ENCODE results near the gene DUSP16. TPM values are rescaled to one million over a fixed set of nuclear protein-coding genes. Genes with fewer than 3 reads are reported as not detected.

Gene DUSP16
- total RNA-seq = 100 to 1,000 TPM; 122 to 125 TPM
- polyA plus RNA-seq = 10 to 100 TPM; 16.8 to 22.8 TPM

- Histone ChIP-seq H3K36me3 (ENCODE audit: insufficient read depth, low read length) (no peaks in the 10 kb centered on the region), H3K27me3 (ENCODE audit: insufficient read depth, low read length) (no peaks in the 10 kb centered on the region), H3K4me1 (ENCODE audit: insufficient read depth, low read length) (peaks cover 43% of the 10 kb centered on the region), H3K27ac (ENCODE audit: low read depth, low read length) (peak within 1 kb of the TSS; percentile 99), H3K4me3 (ENCODE audit: low read length in 2 of 2) (peak within 1 kb of the TSS; percentile 73 to 80), H3K9me3 (ENCODE audit: control insufficient read depth in 1 of 2, low read length in 2 of 2) (no peaks in the 10 kb centered on the region)
- POLR2A ChIA-PET (ENCODE audit: partially characterized antibody) = interaction anchor here (0.6 to 2.9 kb wide), 44 partner anchors 8 to 561 kb away, joined by 3 to 50 read pairs (median 4); partner anchors contain the start of genes BORCS5, CDKN1B and CREBL2
- DNase-seq = peak; percentile 90 to 93 (median 91)
- intact Hi-C loops (cut with micrococcal nuclease) = loop anchor here (1.0 to 5.0 kb wide), 3 partner anchors 49 to 250 kb away; partner anchors contain the start of genes CREBL2 and DDX47
- CTCF ChIA-PET (ENCODE audit: partially characterized antibody) = interaction anchor here (0.7 to 4.2 kb wide), 22 partner anchors 9 to 205 kb away, joined by 3 to 88 read pairs (median 6); partner anchors contain the start of gene CREBL2
- Mint-ChIP-seq H3K36me3 (peaks cover 5 to 14% of the 10 kb centered on the region in 2 donors), H3K9me3 (peaks cover 0 to 4% (median 0%) of the 10 kb centered on the region in 8 donors), H3K4me1 (peaks cover 25 to 51% (median 37%) of the 10 kb centered on the region in 4 donors), H3K4me3 (peak within 1 kb of the TSS; percentile 92 to 95 (median 92)), H3K27me3 (no peaks in the 10 kb centered on the region), H3K27ac (peak within 1 kb of the TSS; percentile 95 to 99 (median 99))
Measured at GRCh38 chr12:12562585-12563261, at the start of gene DUSP16. Gene DUSP16, minus strand, starts transcription at chr12:12562863. Its CDS starts 41,765 bp downstream, at chr12:12521098.

- Mint-ChIP-seq H3K4me3 (peak overlapping the region; percentile 92 to 99 (median 95)), H3K9me3 (no peaks in the 10 kb centered on the region), H3K36me3 (peaks cover 13 to 28% of the 10 kb centered on the region in 2 donors), H3K27ac (peak overlapping the region; percentile 93 to 99 (median 99)), H3K27me3 (no peaks in the 10 kb centered on the region), H3K4me1 (peaks cover 34 to 73% (median 54%) of the 10 kb centered on the region in 4 donors)
- Histone ChIP-seq H3K27me3 (ENCODE audit: insufficient read depth, low read length) (no peaks in the 10 kb centered on the region), H3K9me3 (ENCODE audit: control insufficient read depth in 1 of 2, low read length in 2 of 2) (no peaks in the 10 kb centered on the region), H3K27ac (ENCODE audit: low read depth, low read length) (peak overlapping the region; percentile 77), H3K4me3 (ENCODE audit: low read length in 2 of 2) (peak overlapping the region; percentile 92 to 97), H3K4me1 (ENCODE audit: insufficient read depth, low read length) (peaks cover 66% of the 10 kb centered on the region), H3K36me3 (ENCODE audit: insufficient read depth, low read length) (no peaks in the 10 kb centered on the region)
- POLR2A ChIA-PET (ENCODE audit: partially characterized antibody) = interaction anchor here (0.6 to 7.0 kb wide), 22 partner anchors 10 to 255 kb away, joined by 3 to 63 read pairs (median 7); partner anchors contain the start of genes BORCS5, CDKN1B, DUSP16 and GPR19
- DNase-seq = peak in 4 of 5 donors; percentile 38 to 53 (median 44)
- CTCF ChIA-PET (ENCODE audit: partially characterized antibody) = interaction anchor here (0.6 to 2.0 kb wide), 11 partner anchors 9 to 201 kb away, joined by 3 to 8 read pairs (median 3); partner anchors contain the start of genes DDX47 and DUSP16
- intact Hi-C loops (cut with micrococcal nuclease) = loop anchor here (1.0 to 2.0 kb wide), 4 partner anchors 10 to 125 kb away; partner anchors contain the start of gene GPR19
Measured at GRCh38 chr12:12612358-12612757, 49.7 kb upstream of the DUSP16 start.

- Mint-ChIP-seq H3K4me3 (peak within 1 kb of the TSS; percentile 92 to 99 (median 95)), H3K4me1 (peaks cover 34 to 73% (median 54%) of the 10 kb centered on the region in 4 donors), H3K36me3 (peaks cover 11 to 26% of the 10 kb centered on the region in 2 donors), H3K27me3 (no peaks in the 10 kb centered on the region), H3K9me3 (no peaks in the 10 kb centered on the region), H3K27ac (peak within 1 kb of the TSS; percentile 93 to 99 (median 99))
- no peaks in the 10 kb centered on the region for H3K27me3 ChIP-seq (ENCODE audit: insufficient read depth, low read length)
- CTCF ChIA-PET (ENCODE audit: partially characterized antibody) = interaction anchor here (0.6 to 2.0 kb wide), 15 partner anchors 9 to 202 kb away, joined by 3 to 8 read pairs (median 3); partner anchors contain the start of genes DDX47 and DUSP16
- peak within 1 kb of the TSS; percentile 92 to 97 for H3K4me3 ChIP-seq (ENCODE audit: low read length in 2 of 2)
- H3K9me3 ChIP-seq (ENCODE audit: control insufficient read depth in 1 of 2, low read length in 2 of 2) = no peaks in the 10 kb centered on the region
- DNase-seq = peak; percentile 88 to 89 (median 88)
- H3K4me1 ChIP-seq (ENCODE audit: insufficient read depth, low read length) = peaks cover 66% of the 10 kb centered on the region
- POLR2A ChIA-PET (ENCODE audit: partially characterized antibody) = interaction anchor here (0.6 to 7.0 kb wide), 25 partner anchors 9 to 254 kb away, joined by 3 to 63 read pairs (median 6); partner anchors contain the start of genes BORCS5, CDKN1B, DUSP16 and GPR19
- intact Hi-C loops (cut with micrococcal nuclease) = loop anchor here (1.0 to 2.0 kb wide), 9 partner anchors 11 to 254 kb away; partner anchors contain the start of genes BORCS5, DUSP16 and GPR19
- H3K27ac ChIP-seq (ENCODE audit: low read depth, low read length) = peak within 1 kb of the TSS; percentile 77
- H3K36me3 ChIP-seq (ENCODE audit: insufficient read depth, low read length) = no peaks in the 10 kb centered on the region
Measured at GRCh38 chr12:12611512-12612306, 49.0 kb upstream of the DUSP16 start, which contains the start of gene CREBL2. Gene CREBL2, plus strand, starts transcription at chr12:12611876. Its CDS starts 297 bp downstream, at chr12:12612173.

GRCh38 chr12:12610711-12611110 is 48.0 kb upstream of the DUSP16 start:
- H3K27ac Mint-ChIP-seq = peak overlapping the region; percentile 93 to 99 (median 99)
- peaks cover 8 to 21% of the 10 kb centered on the region in 2 donors for H3K36me3 Mint-ChIP-seq
- Histone ChIP-seq H3K36me3 (ENCODE audit: insufficient read depth, low read length) (no peaks in the 10 kb centered on the region), H3K4me3 (ENCODE audit: low read length in 2 of 2) (no peak overlapping the region), H3K27ac (ENCODE audit: low read depth, low read length) (peak overlapping the region; percentile 77), H3K9me3 (ENCODE audit: control insufficient read depth in 1 of 2, low read length in 2 of 2) (no peaks in the 10 kb centered on the region), H3K27me3 (ENCODE audit: insufficient read depth, low read length) (no peaks in the 10 kb centered on the region), H3K4me1 (ENCODE audit: insufficient read depth, low read length) (peaks cover 58% of the 10 kb centered on the region)
- DNase-seq = no peak
- ChIA-PET POLR2A (ENCODE audit: partially characterized antibody) (interaction anchor here (0.9 to 7.0 kb wide), 11 partner anchors 12 to 253 kb away, joined by 3 to 63 read pairs (median 11); partner anchors contain the start of genes BORCS5, CDKN1B and DUSP16), CTCF (ENCODE audit: partially characterized antibody) (interaction anchor here (0.9 to 2.0 kb wide), 5 partner anchors 10 to 125 kb away, joined by 3 to 8 read pairs (median 4); partner anchors contain the start of gene DUSP16)
- no peaks in the 10 kb centered on the region for H3K9me3 Mint-ChIP-seq
- intact Hi-C loops (cut with micrococcal nuclease) = loop anchor here (1.0 to 2.0 kb wide), 5 partner anchors 46 to 253 kb away; partner anchors contain the start of genes BORCS5 and DUSP16
- H3K4me1 Mint-ChIP-seq = peaks cover 29 to 65% (median 47%) of the 10 kb centered on the region in 4 donors
- no peaks in the 10 kb centered on the region for H3K27me3 Mint-ChIP-seq
- peak overlapping the region; percentile 92 to 99 (median 95) for H3K4me3 Mint-ChIP-seq

- intact Hi-C loops (cut with micrococcal nuclease) = loop anchor here (2.0 kb wide), 2 partner anchors 127 to 233 kb away; no protein-coding TSS in a partner anchor
- Mint-ChIP-seq H3K4me1 (peaks cover 28 to 58% (median 44%) of the 10 kb centered on the region in 4 donors), H3K27me3 (no peaks in the 10 kb centered on the region), H3K36me3 (peaks cover 8 to 21% of the 10 kb centered on the region in 2 donors), H3K27ac (peak overlapping the region in 1 of 7 donors; percentile 54), H3K4me3 (peak overlapping the region in 2 of 8 donors; percentile 25 to 44), H3K9me3 (no peaks in the 10 kb centered on the region)
- H3K36me3 ChIP-seq (ENCODE audit: insufficient read depth, low read length) = no peaks in the 10 kb centered on the region
- H3K4me3 ChIP-seq (ENCODE audit: low read length in 2 of 2) = no peak overlapping the region
- no peaks in the 10 kb centered on the region for H3K9me3 ChIP-seq (ENCODE audit: control insufficient read depth in 1 of 2, low read length in 2 of 2)
- peaks cover 48% of the 10 kb centered on the region for H3K4me1 ChIP-seq (ENCODE audit: insufficient read depth, low read length)
- no peak overlapping the region for H3K27ac ChIP-seq (ENCODE audit: low read depth, low read length)
- POLR2A ChIA-PET (ENCODE audit: partially characterized antibody) = interaction anchor here (1.5 to 1.8 kb wide), 2 partner anchors 104 to 106 kb away, joined by 4 to 5 read pairs; no protein-coding TSS in a partner anchor
- no peaks in the 10 kb centered on the region for H3K27me3 ChIP-seq (ENCODE audit: insufficient read depth, low read length)
- DNase-seq = no peak
- CTCF ChIA-PET (ENCODE audit: partially characterized antibody) = interaction anchor here (0.7 to 2.4 kb wide), 5 partner anchors 22 to 1780 kb away, joined by 3 to 10 read pairs (median 4); no protein-coding TSS in a partner anchor
Measured at GRCh38 chr12:12609692-12610091, 47.0 kb upstream of the DUSP16 start.

- no peaks in the 10 kb centered on the region for H3K27me3 Mint-ChIP-seq
- CTCF ChIA-PET (ENCODE audit: partially characterized antibody) = interaction anchor here (1.1 to 2.6 kb wide), 3 partner anchors 47 to 231 kb away, joined by 4 to 10 read pairs (median 7); no protein-coding TSS in a partner anchor
- H3K9me3 Mint-ChIP-seq = no peaks in the 10 kb centered on the region
- no peak overlapping the region for H3K4me3 ChIP-seq (ENCODE audit: low read length in 2 of 2)
- POLR2A ChIA-PET (ENCODE audit: partially characterized antibody) = interaction anchor here (0.6 kb wide), 1 partner anchor 738 kb away, joined by 3 read pairs; no protein-coding TSS in a partner anchor
- H3K4me3 Mint-ChIP-seq = peak overlapping the region in 4 of 8 donors; percentile 10 to 60 (median 49)
- no peak overlapping the region for H3K27ac ChIP-seq (ENCODE audit: low read depth, low read length)
- no peaks in the 10 kb centered on the region for H3K9me3 ChIP-seq (ENCODE audit: control insufficient read depth in 1 of 2, low read length in 2 of 2)
- H3K27ac Mint-ChIP-seq = peak overlapping the region; percentile 21 to 83 (median 54)
- peaks cover 2 to 16% of the 10 kb centered on the region in 2 donors for H3K36me3 Mint-ChIP-seq
- peaks cover 36% of the 10 kb centered on the region for H3K4me1 ChIP-seq (ENCODE audit: insufficient read depth, low read length)
- peaks cover 23 to 47% (median 36%) of the 10 kb centered on the region in 4 donors for H3K4me1 Mint-ChIP-seq
- no peaks in the 10 kb centered on the region for H3K36me3 ChIP-seq (ENCODE audit: insufficient read depth, low read length)
- DNase-seq = no peak
- H3K27me3 ChIP-seq (ENCODE audit: insufficient read depth, low read length) = no peaks in the 10 kb centered on the region
- intact Hi-C loops (cut with micrococcal nuclease) = no loop called here
Measured at GRCh38 chr12:12608557-12608957, 45.9 kb upstream of the DUSP16 start.
